ENCODE results near the gene MKKS.
"Not testable (repeated sequence)": the region's sequence is repeated elsewhere in the genome, so short reads cannot be mapped to it uniquely, and the experiment has no call there.

MKKS gene

DNA sequence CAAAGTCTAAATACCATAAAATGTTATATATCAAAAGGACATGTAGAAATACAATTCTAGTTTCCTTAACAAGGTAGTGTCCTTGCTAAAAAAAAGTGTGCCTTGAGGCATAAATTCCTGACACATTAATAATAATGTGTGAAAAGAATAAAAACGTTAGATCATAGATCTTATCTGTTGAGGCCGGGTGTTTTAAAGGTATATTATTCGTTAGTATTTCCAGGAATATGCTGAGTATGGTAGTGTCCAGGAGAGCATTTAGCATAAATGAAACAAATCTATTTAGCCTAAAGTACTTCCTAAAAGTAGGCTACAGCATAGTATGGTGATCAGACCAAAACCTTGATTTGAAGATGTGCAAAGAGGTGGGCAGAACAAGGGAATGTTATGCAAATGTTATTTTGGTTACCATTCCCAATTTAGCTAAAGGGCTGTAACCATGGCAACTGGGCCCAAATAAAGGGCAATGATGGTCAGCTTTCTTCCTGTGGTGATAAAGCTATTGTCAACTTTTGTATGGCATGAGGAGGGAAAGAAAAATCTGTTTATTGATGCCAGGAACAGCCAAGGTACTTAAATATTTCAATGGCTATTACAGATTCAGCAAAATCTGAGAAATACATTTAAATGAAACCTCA is 18.9 kb downstream of the MKKS start:
- no peak for DNase-seq (ENCODE audit: low read depth in 2 of 2, low spot score in 1 of 2)

- no peak for DNase-seq (ENCODE audit: low read depth in 2 of 2, low spot score in 1 of 2)
Observed at GRCh38 chr20:10412591-10413408, 21.2 kb downstream of the MKKS start.

- DNase-seq (ENCODE audit: low read depth in 2 of 2, low spot score in 1 of 2), result no peak
Observed at GRCh38 chr20:10411673-10412072, 22.3 kb downstream of the MKKS start.

GRCh38 chr20:10408108-10408813 is 25.8 kb downstream of the MKKS start:
- no peak for DNase-seq (ENCODE audit: low read depth in 2 of 2, low spot score in 1 of 2)

GRCh38 chr20:10404959-10405530 is 29.0 kb downstream of the MKKS start:
- no peak for DNase-seq (ENCODE audit: low read depth in 2 of 2, low spot score in 1 of 2)

DNA sequence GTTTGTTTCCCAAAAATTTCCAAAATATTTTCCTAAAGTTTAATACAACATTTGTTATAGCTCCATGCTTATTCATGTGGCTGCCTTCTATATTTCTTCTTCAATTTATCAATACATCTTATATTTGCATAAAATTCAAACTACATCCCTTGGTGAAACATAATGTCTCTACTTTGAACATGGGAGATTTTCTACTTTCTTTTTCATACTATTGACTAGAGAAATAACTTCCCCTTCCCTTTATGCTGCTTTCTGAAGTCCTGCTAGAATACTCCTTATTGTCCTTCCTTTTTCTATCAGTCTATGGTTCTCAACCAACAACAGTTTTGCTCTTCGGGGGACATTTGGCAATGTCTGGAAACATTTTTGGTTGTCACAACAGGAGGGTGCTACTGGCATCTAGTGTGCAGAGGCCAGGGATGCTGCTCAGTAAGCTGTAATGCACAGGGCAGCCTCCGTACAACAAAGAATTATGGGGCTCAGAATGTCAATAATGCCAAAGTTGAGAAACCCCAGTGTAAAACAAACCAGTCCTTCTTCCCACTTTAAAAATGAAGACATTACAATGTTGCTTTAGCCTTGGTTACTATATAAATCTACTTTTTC is 29.9 kb downstream of the MKKS start:
- DNase-seq (ENCODE audit: low read depth in 2 of 2, low spot score in 1 of 2), result no peak

DNA sequence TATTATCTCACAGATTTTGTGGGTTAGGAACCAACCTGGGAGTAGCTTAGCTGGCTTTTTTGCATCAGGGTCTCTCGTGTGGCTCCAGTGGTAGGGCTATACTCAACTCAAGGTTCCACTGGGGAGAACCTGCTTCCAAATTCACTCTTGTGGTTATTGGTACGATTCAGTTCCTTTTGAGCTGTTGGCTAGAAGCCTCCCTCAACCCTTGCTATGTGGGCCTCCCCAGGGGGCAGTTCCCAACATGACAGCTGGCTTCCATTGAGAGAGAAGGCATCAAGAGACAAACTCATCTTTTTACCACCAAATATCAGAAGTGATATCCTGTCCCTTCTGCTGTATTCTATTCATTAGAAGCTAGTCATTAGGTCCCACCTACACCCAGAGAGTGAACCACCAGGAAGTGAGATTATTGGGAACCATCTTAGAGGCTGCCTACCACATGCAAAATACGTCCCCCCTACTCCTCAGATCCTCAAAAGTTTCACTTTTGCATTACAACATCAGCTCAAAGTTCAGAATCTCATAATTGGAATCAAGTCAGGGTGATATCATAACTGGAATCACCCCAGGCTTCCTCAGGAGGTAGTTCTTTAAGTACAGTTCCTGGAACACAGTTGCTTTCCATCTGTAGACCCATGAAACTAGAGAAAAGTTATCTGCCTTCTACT is 30.9 kb downstream of the MKKS start:
- no peak for DNase-seq (ENCODE audit: low read depth in 2 of 2, low spot score in 1 of 2)

DNA sequence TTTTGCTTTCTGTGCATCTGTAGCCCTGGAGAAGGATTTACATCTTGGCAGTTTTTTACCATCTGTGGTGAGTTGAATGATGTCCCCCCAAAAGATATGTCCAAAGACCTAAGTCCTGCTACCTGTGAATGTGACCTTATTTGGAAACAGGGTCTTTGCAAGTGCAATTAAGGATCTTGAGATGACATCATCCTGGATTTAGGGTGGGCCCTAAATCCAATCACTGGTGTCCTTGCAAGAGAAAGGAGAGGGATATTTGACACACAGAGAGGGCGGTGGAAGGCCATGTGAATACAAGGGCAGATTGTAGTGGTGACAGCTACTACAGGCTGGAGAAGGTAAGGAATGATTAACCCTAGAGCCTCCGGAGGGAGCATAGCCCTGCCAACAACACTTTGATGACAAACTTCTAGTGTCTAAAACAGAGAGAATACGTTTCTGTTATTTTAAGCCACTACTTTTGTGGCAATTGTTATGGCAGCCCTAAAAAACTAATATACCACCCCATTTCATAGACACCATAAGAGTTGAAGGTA is 35.1 kb downstream of the MKKS start:
- DNase-seq (ENCODE audit: low read depth in 2 of 2, low spot score in 1 of 2), result no peak

GRCh38 chr20:10394752-10395151 is 39.3 kb downstream of the MKKS start:
- not testable (repeated sequence) for DNase-seq (ENCODE audit: low read depth in 2 of 2, low spot score in 1 of 2)

DNA sequence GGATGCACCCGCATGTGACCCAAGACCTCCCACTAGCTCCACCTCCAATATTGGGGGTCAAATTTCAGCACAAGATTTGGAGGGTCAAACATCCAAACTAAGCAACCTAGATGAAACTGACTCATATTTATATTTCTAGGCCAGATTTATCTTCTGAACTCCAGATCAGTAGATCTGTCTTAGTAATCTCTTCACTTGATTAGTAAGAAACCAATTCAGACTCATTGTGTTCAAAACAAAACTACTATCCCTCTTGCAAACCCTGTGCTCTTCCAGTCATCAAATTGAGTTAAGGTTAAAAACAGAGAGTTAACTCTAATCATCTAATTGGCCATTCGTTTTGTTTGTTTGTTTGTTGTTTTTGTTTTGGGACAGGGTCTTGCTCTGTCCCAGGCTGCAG is 43.3 kb downstream of the MKKS start:
- no peak for DNase-seq (ENCODE audit: low read depth in 2 of 2, low spot score in 1 of 2)

DNA sequence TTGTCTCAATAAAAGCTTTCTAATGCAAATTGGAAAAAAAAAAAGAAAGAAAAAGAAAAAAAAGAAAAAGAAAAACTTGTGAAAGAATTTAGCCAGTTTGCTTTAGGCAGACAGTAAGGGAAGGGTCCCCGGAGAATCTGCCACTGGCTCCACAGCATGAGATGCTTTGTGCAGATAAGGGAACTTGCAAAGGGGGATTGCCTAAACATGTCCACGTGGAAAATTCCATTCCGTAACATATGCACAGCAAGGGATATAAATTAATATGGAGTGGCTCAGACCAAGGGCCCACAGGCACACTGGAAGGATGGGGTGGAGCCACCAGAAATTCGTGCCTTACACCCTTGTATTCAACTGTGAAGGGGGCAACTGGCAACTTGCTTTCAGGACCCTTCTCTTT is 45.4 kb downstream of the MKKS start:
- DNase-seq (ENCODE audit: low read depth in 2 of 2, low spot score in 1 of 2), result no peak

GRCh38 chr20:10387686-10388085 is 46.3 kb downstream of the MKKS start:
- DNase-seq (ENCODE audit: low read depth in 2 of 2, low spot score in 1 of 2), result no peak

GRCh38 chr20:10385850-10386544 is 48.0 kb downstream of the MKKS start:
- DNase-seq (ENCODE audit: low read depth in 2 of 2, low spot score in 1 of 2), result no peak

- no peak for DNase-seq (ENCODE audit: low read depth in 2 of 2, low spot score in 1 of 2)
Observed at GRCh38 chr20:10381477-10381876, 52.5 kb downstream of the MKKS start.

DNA sequence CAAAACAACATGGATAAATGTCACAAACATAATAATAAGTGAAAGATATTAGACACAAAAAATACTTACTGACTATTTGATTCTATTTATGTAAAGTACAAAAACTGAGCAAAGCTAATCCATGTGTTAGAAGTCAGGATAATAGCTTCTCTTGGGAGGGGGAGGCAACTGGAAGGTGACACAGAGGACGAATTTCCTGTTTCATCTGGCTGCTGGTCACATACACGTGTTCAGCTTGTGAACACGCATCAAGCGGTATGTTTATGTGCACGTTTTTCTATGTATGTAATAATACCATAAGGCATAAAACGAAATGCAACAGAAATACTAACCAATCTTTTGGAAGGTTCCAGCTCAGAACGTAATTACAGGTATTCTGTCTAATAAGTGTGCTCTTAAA is 54.3 kb downstream of the MKKS start:
- no peak for DNase-seq (ENCODE audit: low read depth in 2 of 2, low spot score in 1 of 2)

- no peak for DNase-seq (ENCODE audit: low read depth in 2 of 2, low spot score in 1 of 2)
Observed at GRCh38 chr20:10376270-10377075, 57.5 kb downstream of the MKKS start.

GRCh38 chr20:10375191-10375590 is 58.8 kb downstream of the MKKS start:
- DNase-seq (ENCODE audit: low read depth in 2 of 2, low spot score in 1 of 2), result no peak

DNA sequence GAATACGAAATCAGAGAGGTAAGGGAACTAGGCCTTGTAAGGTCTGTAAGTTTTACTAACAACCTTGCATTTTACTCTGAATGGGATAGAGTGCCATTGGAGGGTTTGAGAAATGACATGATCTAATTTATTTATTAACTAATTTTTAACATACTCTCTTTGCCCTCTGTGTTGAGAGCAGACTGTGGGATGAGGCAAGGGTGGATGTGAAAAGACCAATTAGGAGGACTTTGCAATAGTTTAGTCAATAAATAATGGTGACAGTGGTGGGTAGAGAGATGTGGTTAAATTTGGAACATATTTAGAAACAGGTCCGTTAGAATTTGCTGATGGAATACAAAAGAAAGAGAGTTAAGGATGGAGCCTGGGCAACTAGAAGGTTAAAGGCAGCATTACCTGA is 60.0 kb downstream of the MKKS start:
- no peak for DNase-seq (ENCODE audit: low read depth in 2 of 2, low spot score in 1 of 2)

DNA sequence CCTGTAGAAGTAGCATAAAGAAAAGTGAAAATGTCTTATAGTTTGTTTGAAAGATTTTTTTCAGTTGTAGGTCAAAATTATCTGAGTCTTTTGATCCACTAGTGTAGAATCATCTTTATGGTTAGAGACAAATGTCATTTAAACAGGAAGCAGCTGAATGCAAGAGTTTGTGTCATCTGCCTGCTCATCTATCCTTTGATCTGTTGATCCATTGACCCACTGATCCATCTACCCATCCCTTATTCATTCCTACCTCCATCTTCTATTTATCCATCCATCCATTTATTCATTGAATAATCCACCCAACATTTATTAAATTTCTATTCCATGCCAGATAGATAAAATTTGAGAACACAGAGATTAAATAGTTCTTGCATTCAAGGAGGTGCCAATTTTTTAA is 62.6 kb downstream of the MKKS start:
- no peak for DNase-seq (ENCODE audit: low read depth in 2 of 2, low spot score in 1 of 2)

All from stimulated activated CD8-positive, alpha-beta memory T cell treated with anti-CD3 and anti-CD28 coated beads, Interleukin-4, amount 100 ng/mL, for 1 hour (primary cell).